Parathyroid adenoma (tissue), 2 donors: ENCODE results near the gene KIAA1671.

ENCODE experiments used
- H2AFZ ChIP-seq: fragments of 300-600 bp; sonication (generic); one replicate; pipeline ENCODE4 v1.7.0; 2017; ENCODE audit warnings: antibody characterized with exemption, mild to moderate bottlenecking
- H3K27ac ChIP-seq: fragments of 300-600 bp; sonication (generic); one replicate; pipeline ENCODE4 v1.7.0; 2017
- H3K27me3 ChIP-seq: fragments of 300-600 bp; sonication (generic); one replicate; pipeline ENCODE4 v1.7.0; 2017; ENCODE audit warnings: low read length; ENCODE audit not compliant: control insufficient read depth, insufficient read depth
- H3K36me3 ChIP-seq: fragments of 300-600 bp; sonication (generic); one replicate; pipeline ENCODE4 v1.7.0; 2017; ENCODE audit warnings: low read length; ENCODE audit not compliant: control insufficient read depth, insufficient read depth
- H3K4me1 ChIP-seq: fragments of 300-600 bp; sonication (generic); one replicate; pipeline ENCODE4 v1.7.0; 2017; ENCODE audit warnings: control low read depth
- H3K4me2 ChIP-seq: fragments of 300-600 bp; sonication (generic); one replicate; pipeline ENCODE4 v1.7.0; 2017; ENCODE audit warnings: low read length
- H3K4me3 ChIP-seq: fragments of 300-600 bp; sonication (generic); one replicate; pipeline ENCODE4 v1.7.0; 2017; ENCODE audit warnings: low read depth, low read length
- H3K79me2 ChIP-seq: fragments of 300-600 bp; sonication (generic); one replicate; pipeline ENCODE4 v1.7.0; 2017; ENCODE audit warnings: control low read depth
- H3K9ac ChIP-seq: fragments of 300-600 bp; sonication (generic); one replicate; pipeline ENCODE4 v1.7.0; 2017; ENCODE audit warnings: mild to moderate bottlenecking
- H3K9me3 ChIP-seq: fragments of 300-600 bp; sonication (generic); one replicate; pipeline ENCODE4 v1.7.0; 2017; ENCODE audit warnings: low read length; ENCODE audit not compliant: control insufficient read depth
- CTCF ChIP-seq: fragments of 300-600 bp; sonication (generic); IDR thresholded peaks from one replicate; pipeline ENCODE4 v1.7.0; 2017; ENCODE audit warnings: antibody characterized with exemption, mild to moderate bottlenecking
- donor health status: primary hyperparathyroidism.

KIAA1671 gene

GRCh38 chr22:24982301-24983056, 30.0 kb downstream of the KIAA1671 start:
- Histone ChIP-seq H3K79me2 (peaks cover 21% of the 10 kb centered on the region), H3K4me3 (no peak overlapping the region), H3K36me3 (no peaks in the 10 kb centered on the region), H3K9me3 (no peaks in the 10 kb centered on the region), H3K27ac (peak overlapping the region; percentile 32), H3K27me3 (no peaks in the 10 kb centered on the region), H2AFZ (no peak overlapping the region), H3K4me2 (no peak overlapping the region), H3K4me1 (peaks cover 6% of the 10 kb centered on the region), H3K9ac (no peak overlapping the region)
- TF ChIP-seq CTCF, result no peak

- Histone ChIP-seq H3K9me3 (no peaks in the 10 kb centered on the region), H3K79me2 (peaks cover 24% of the 10 kb centered on the region), H3K4me1 (no peaks in the 10 kb centered on the region), H3K27ac (peak overlapping the region; percentile 32), H3K27me3 (no peaks in the 10 kb centered on the region), H2AFZ (no peak overlapping the region), H3K9ac (no peak overlapping the region), H3K36me3 (no peaks in the 10 kb centered on the region), H3K4me3 (no peak overlapping the region), H3K4me2 (no peak overlapping the region)
- no peak for TF ChIP-seq CTCF
These were observed 30.6 kb downstream of the KIAA1671 start for GRCh38 chr22:24983151-24983550.

GRCh38 chr22:24984122-24984521, 31.6 kb downstream of the KIAA1671 start:
- no peaks in the 10 kb centered on the region for H3K36me3 ChIP-seq
- H3K27me3 ChIP-seq, result no peaks in the 10 kb centered on the region
- H3K9ac ChIP-seq, result no peak overlapping the region
- no peaks in the 10 kb centered on the region for H3K4me1 ChIP-seq
- no peak for TF ChIP-seq CTCF
- no peak overlapping the region for H2AFZ ChIP-seq
- H3K4me3 ChIP-seq, result no peak overlapping the region
- H3K79me2 ChIP-seq, result peaks cover 20% of the 10 kb centered on the region
- H3K4me2 ChIP-seq, result no peak overlapping the region
- no peak overlapping the region for H3K27ac ChIP-seq
- H3K9me3 ChIP-seq, result no peaks in the 10 kb centered on the region

- no peak overlapping the region for H3K4me2 ChIP-seq
- no peak overlapping the region for H3K9ac ChIP-seq
- no peaks in the 10 kb centered on the region for H3K4me1 ChIP-seq
- H3K27me3 ChIP-seq, result no peaks in the 10 kb centered on the region
- peak overlapping the region; percentile 49 for H3K27ac ChIP-seq
- no peaks in the 10 kb centered on the region for H3K36me3 ChIP-seq
- no peak for TF ChIP-seq CTCF
- H3K9me3 ChIP-seq, result no peaks in the 10 kb centered on the region
- H3K79me2 ChIP-seq, result peaks cover 15% of the 10 kb centered on the region
- no peak overlapping the region for H3K4me3 ChIP-seq
- H2AFZ ChIP-seq, result no peak overlapping the region
These were observed 33.3 kb downstream of the KIAA1671 start for GRCh38 chr22:24985826-24986214.

GRCh38 chr22:24986816-24987215, 34.3 kb downstream of the KIAA1671 start:
- Histone ChIP-seq H3K4me2 (no peak overlapping the region), H3K36me3 (no peaks in the 10 kb centered on the region), H3K27me3 (no peaks in the 10 kb centered on the region), H3K4me1 (no peaks in the 10 kb centered on the region), H3K27ac (no peak overlapping the region), H3K9me3 (no peaks in the 10 kb centered on the region), H3K4me3 (no peak overlapping the region), H2AFZ (no peak overlapping the region), H3K79me2 (peaks cover 15% of the 10 kb centered on the region), H3K9ac (no peak overlapping the region)
- TF ChIP-seq CTCF, result no peak
